Neuronal stem cell (in vitro differentiated cells): ENCODE data around the gene ZNF621.

ENCODE experiments used
- DNase-seq: peaks from one replicate; pipeline ENCODE4 v3.0.0-alpha.2; 2013; ENCODE audit warnings: low spot score
- H2AFZ ChIP-seq: one replicate; pipeline ENCODE4 v1.6.1; 2013; ENCODE audit warnings: mild to moderate bottlenecking, low read length, inconsistent platforms
- H2AK5ac ChIP-seq: 2 replicates; pipeline ENCODE4 v1.6.1; 2013; ENCODE audit warnings: low read depth, mild to moderate bottlenecking, inconsistent platforms, low read length, moderate library complexity, mixed read lengths
- H2BK120ac ChIP-seq: 2 replicates; pipeline ENCODE4 v1.6.1; 2013; ENCODE audit warnings: low read depth, mild to moderate bottlenecking, inconsistent platforms, low read length, moderate library complexity, mixed read lengths
- H2BK12ac ChIP-seq: one replicate; pipeline ENCODE4 v1.6.1; 2013; ENCODE audit warnings: low read length, inconsistent platforms
- H2BK15ac ChIP-seq: 2 replicates; pipeline ENCODE4 v1.6.1; 2013; ENCODE audit warnings: mild to moderate bottlenecking, low read length, inconsistent platforms, mixed read lengths
- H2BK5ac ChIP-seq: one replicate; pipeline ENCODE4 v1.6.1; 2013; ENCODE audit warnings: inconsistent platforms, mild to moderate bottlenecking, low read length, moderate library complexity
- H3K14ac ChIP-seq: one replicate; pipeline ENCODE4 v1.6.1; 2013; ENCODE audit warnings: low read length, inconsistent platforms
- H3K18ac ChIP-seq: 2 replicates; pipeline ENCODE4 v1.6.1; 2013; ENCODE audit warnings: low read length, inconsistent platforms
- H3K23ac ChIP-seq: 2 replicates; pipeline ENCODE4 v1.6.1; 2013; ENCODE audit warnings: low read depth, mild to moderate bottlenecking, mixed read lengths, low read length, inconsistent platforms; ENCODE audit not compliant: poor library complexity
- H3K27ac ChIP-seq: replicated peaks from 3 replicates; pipeline ENCODE4 v1.5.1; 2013; ENCODE audit warnings: low read length, inconsistent platforms
- H3K27me3 ChIP-seq, 3 experiments: 2 replicates each; pipeline ENCODE4 v1.6.1; 2013; ENCODE audit warnings: low read length in 3 of 3, mild to moderate bottlenecking in 2 of 3, inconsistent platforms in 1 of 3, low read depth in 1 of 3, mixed read lengths in 1 of 3, moderate library complexity in 1 of 3; ENCODE audit not compliant: control insufficient read depth in 3 of 3, insufficient read depth in 3 of 3
- H3K36me3 ChIP-seq, 2 donors: replicated peaks in 1 of 2; 2 replicates each; pipeline ENCODE4 v1.6.1; 2013; ENCODE audit warnings: low read length in 2 of 2; ENCODE audit not compliant: control insufficient read depth in 2 of 2, insufficient read depth in 2 of 2
- H3K4ac ChIP-seq: 2 replicates; pipeline ENCODE4 v1.6.1; 2013; ENCODE audit warnings: inconsistent platforms, mild to moderate bottlenecking, low read length, moderate library complexity
- H3K4me1 ChIP-seq, 2 donors: 1 replicate in 1 of 2; 2 replicates in 1 of 2; pipeline ENCODE4 v1.6.1; 2013; ENCODE audit warnings: low read length in 2 of 2, low read depth in 1 of 2; ENCODE audit not compliant: control insufficient read depth in 2 of 2, insufficient read depth in 1 of 2
- H3K4me2 ChIP-seq: one replicate; pipeline ENCODE4 v1.6.1; 2013; ENCODE audit warnings: mild to moderate bottlenecking, low read length, inconsistent platforms; ENCODE audit not compliant: insufficient read depth, poor library complexity, severe bottlenecking
- H3K4me3 ChIP-seq, 2 donors: 2 replicates each; pipeline ENCODE4 v1.5.1; 2013; ENCODE audit warnings: low read length in 2 of 2, mild to moderate bottlenecking in 2 of 2, inconsistent platforms in 1 of 2, moderate library complexity in 1 of 2
- H3K79me1 ChIP-seq: one replicate; pipeline ENCODE4 v1.6.1; 2013; ENCODE audit warnings: low read depth, mild to moderate bottlenecking, inconsistent platforms, low read length, moderate library complexity
- H3K9ac ChIP-seq: one replicate; pipeline ENCODE4 v1.6.1; 2013; ENCODE audit warnings: mild to moderate bottlenecking, low read depth, low read length, inconsistent platforms; ENCODE audit not compliant: poor library complexity
- H3K9me3 ChIP-seq, 2 donors: replicated peaks in 1 of 2; 2 replicates each; pipeline versions ENCODE3 to v1.6.1; 2013; ENCODE audit warnings: low read length in 2 of 2, mild to moderate bottlenecking in 2 of 2, inconsistent platforms in 1 of 2, low read depth in 1 of 2, mixed read lengths in 1 of 2, moderate library complexity in 1 of 2; ENCODE audit not compliant: control insufficient read depth in 2 of 2, insufficient read depth in 1 of 2
- H4K8ac ChIP-seq: one replicate; pipeline ENCODE4 v1.6.1; 2013; ENCODE audit warnings: low read depth, mild to moderate bottlenecking, inconsistent platforms, low read length, moderate library complexity
- H4K91ac ChIP-seq: one replicate; pipeline ENCODE4 v1.6.1; 2013; ENCODE audit warnings: low read length, low read depth, mild to moderate bottlenecking, inconsistent platforms; ENCODE audit not compliant: poor library complexity
- WGBS, 2 donors: extraction: QIAGEN DNeasy Blood & Tissue Kit; methylation state at CpG; one replicate each; pipeline ENCODE4 v1.1.7; 2013; ENCODE audit warnings: missing lambda C conversion rate in 2 of 2, mixed read lengths in 1 of 2; ENCODE audit not compliant: insufficient read length in 2 of 2, insufficient replicate concordance in 1 of 2; ENCODE audit errors: extremely low coverage in 2 of 2; 5-methylcytosine and 5-hydroxymethylcytosine counted together

ZNF621 gene

DNA sequence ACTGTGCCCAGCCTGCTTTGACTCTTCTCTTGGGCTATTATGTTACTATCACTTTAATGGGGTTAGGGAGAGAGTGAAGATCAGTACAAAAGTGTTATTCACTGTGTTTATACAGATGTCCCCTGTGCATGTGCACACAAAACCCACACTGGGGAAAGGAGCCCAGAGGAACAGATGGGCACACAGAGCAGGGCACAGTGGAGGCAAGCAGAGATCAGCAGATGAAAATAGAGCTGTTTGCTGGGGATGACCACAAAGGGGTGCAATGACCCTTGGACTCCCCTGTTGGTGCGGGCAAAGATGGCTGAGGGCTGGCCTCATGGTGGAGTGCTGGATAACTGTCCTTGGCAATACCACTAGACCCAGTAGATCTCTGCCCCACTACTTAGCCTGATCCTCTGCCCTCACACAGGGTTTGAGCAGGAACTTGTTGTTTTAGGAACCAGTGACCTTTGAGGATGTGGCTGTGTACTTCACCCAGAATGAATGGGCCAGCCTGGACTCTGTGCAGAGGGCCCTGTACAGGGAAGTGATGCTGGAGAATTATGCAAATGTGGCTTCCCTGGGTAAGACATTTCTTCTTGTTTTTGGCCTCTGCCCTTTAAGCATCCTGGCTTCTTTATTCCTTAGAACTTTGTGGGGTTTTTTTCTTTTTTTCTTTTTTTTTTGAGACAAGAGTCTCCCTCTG lies 13.6 kb upstream of the ZNF621 start:
- no peak for DNase-seq
- H2BK120ac ChIP-seq: no peak overlapping the region
- H2BK12ac ChIP-seq: no peak overlapping the region
- no peak overlapping the region for H3K4me3 ChIP-seq
- no peak overlapping the region for H3K4ac ChIP-seq
- H4K91ac ChIP-seq: no peak overlapping the region
- no peak overlapping the region for H3K18ac ChIP-seq
- no peak overlapping the region for H4K8ac ChIP-seq
- H3K23ac ChIP-seq: no peak overlapping the region
- H2AFZ ChIP-seq: no peak overlapping the region
- H3K27ac ChIP-seq: no peak overlapping the region
- no peak overlapping the region for H2BK5ac ChIP-seq
- H3K79me1 ChIP-seq: no peaks in the 10 kb centered on the region
- H3K14ac ChIP-seq: no peak overlapping the region
- peaks cover 30 to 83% of the 10 kb centered on the region in 2 donors for H3K36me3 ChIP-seq
- H3K4me1 ChIP-seq: no peaks in the 10 kb centered on the region
- no peaks in the 10 kb centered on the region for H3K27me3 ChIP-seq
- no peak overlapping the region for H3K9ac ChIP-seq
- H3K9me3 ChIP-seq: peaks cover 0 to 11% of the 10 kb centered on the region in 2 donors
- no CpG with 5 or more reads among the region's 1 CpG for WGBS, 2 donors
- H3K4me2 ChIP-seq: no peak overlapping the region
- no peak overlapping the region for H2AK5ac ChIP-seq
- H2BK15ac ChIP-seq: no peak overlapping the region

DNA sequence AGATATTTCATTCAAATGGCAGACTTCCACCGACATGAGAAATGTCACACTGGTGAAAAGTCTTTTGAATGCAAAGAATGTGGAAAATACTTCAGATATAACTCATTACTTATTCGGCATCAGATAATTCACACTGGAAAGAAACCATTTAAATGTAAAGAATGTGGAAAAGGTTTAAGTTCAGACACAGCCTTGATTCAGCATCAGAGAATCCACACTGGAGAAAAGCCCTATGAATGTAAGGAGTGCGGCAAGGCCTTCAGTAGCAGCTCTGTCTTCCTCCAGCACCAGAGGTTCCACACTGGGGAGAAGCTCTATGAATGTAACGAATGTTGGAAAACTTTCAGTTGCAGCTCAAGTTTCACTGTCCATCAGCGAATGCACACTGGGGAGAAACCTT lies 8.6 kb upstream of the ZNF621 start:
- Histone ChIP-seq H3K9ac (no peak overlapping the region), H2AK5ac (no peak overlapping the region), H3K36me3 (peaks cover 34 to 75% of the 10 kb centered on the region in 2 donors), H4K8ac (no peak overlapping the region), H2BK12ac (no peak overlapping the region), H3K27me3 (no peaks in the 10 kb centered on the region), H3K4me3 (no peak overlapping the region), H2BK120ac (no peak overlapping the region), H3K4me1 (no peaks in the 10 kb centered on the region), H3K4me2 (no peak overlapping the region), H2BK5ac (no peak overlapping the region), H3K27ac (no peak overlapping the region), H4K91ac (no peak overlapping the region), H2AFZ (no peak overlapping the region), H3K14ac (no peak overlapping the region), H2BK15ac (no peak overlapping the region), H3K18ac (no peak overlapping the region), H3K4ac (no peak overlapping the region), H3K23ac (no peak overlapping the region), H3K9me3 (peaks cover 0 to 9% of the 10 kb centered on the region in 2 donors), H3K79me1 (no peaks in the 10 kb centered on the region)
- no peak for DNase-seq
- no CpG with 5 or more reads among the region's 5 CpGs for WGBS, 2 donors

DNA sequence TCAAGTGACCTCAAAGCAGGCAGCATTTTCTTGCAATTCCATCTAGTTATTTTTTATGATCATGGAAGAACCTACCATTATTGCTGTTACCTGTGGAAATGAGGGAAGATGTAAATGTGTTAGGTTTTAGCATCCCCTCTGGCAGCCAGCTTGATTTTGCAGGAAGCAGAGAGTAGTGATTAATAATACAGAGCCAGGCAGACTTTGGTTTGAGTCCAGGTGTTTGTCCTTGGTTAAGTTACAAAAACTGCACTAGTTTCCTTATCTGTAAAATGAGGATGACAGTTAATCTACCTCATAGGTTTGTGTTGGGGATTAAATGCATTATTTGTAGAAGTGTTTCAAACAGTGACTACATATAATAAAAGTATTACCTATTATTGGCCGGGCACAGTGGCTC lies 6.7 kb upstream of the ZNF621 start:
- Histone ChIP-seq H2AFZ (no peak overlapping the region), H3K14ac (no peak overlapping the region)
- WGBS, 2 donors: no CpG with 5 or more reads among the region's 1 CpG

DNA sequence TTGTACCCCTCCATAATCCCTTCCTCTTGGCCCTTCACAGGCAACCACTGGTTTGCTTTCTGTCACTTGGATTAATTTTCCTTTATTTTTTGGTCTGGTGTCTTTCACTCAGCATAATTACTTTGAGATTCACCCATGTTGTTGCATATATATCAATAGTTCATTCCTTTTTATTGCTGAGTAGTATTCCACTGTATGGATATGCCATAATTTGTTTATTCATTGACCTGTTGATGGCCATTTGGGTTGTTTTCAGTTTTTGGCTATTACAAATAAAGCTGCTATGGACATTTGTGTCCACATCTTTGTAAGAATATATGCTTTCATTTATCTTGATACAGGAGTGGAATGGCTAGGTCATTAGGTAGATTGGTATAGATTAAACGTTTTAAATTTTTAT lies 5.9 kb upstream of the ZNF621 start:
- no peak overlapping the region for H4K8ac ChIP-seq
- peaks cover 0 to 9% of the 10 kb centered on the region in 2 donors for H3K9me3 ChIP-seq
- no peak overlapping the region for H2AFZ ChIP-seq
- H3K9ac ChIP-seq: no peak overlapping the region
- no peak overlapping the region for H3K18ac ChIP-seq
- H3K4me1 ChIP-seq: no peaks in the 10 kb centered on the region
- H3K27me3 ChIP-seq: no peaks in the 10 kb centered on the region
- no peak overlapping the region for H2BK5ac ChIP-seq
- no peak overlapping the region for H2BK15ac ChIP-seq
- no peak overlapping the region for H3K23ac ChIP-seq
- H3K36me3 ChIP-seq: peaks cover 24 to 53% of the 10 kb centered on the region in 2 donors
- H3K79me1 ChIP-seq: no peaks in the 10 kb centered on the region
- no peak overlapping the region for H2BK12ac ChIP-seq
- no peak overlapping the region for H4K91ac ChIP-seq
- H3K4ac ChIP-seq: no peak overlapping the region
- no peak overlapping the region for H3K4me2 ChIP-seq
- H3K27ac ChIP-seq: no peak overlapping the region
- H2BK120ac ChIP-seq: no peak overlapping the region
- WGBS, 2 donors: 100% methylated on average over 1 of the region's 1 CpG; no CpG with 5 or more reads in 1 of the 2 donors
- H3K4me3 ChIP-seq: no peak overlapping the region
- no peak overlapping the region for H2AK5ac ChIP-seq
- H3K14ac ChIP-seq: no peak overlapping the region
- no peak for DNase-seq

More for the DNA sequence above, 6.7 kb upstream of the ZNF621 start:
- no peak overlapping the region for H2BK120ac ChIP-seq
- no peak overlapping the region for H4K8ac ChIP-seq
- H3K36me3 ChIP-seq: peaks cover 24 to 58% of the 10 kb centered on the region in 2 donors
- H2AK5ac ChIP-seq: no peak overlapping the region
- H3K79me1 ChIP-seq: no peaks in the 10 kb centered on the region
- H3K18ac ChIP-seq: no peak overlapping the region
- H2BK15ac ChIP-seq: no peak overlapping the region
- H3K23ac ChIP-seq: no peak overlapping the region
- no peak overlapping the region for H3K4ac ChIP-seq
- no peak overlapping the region for H2BK12ac ChIP-seq
- H3K9me3 ChIP-seq: peaks cover 0 to 9% of the 10 kb centered on the region in 2 donors
- no peak overlapping the region for H3K4me2 ChIP-seq
- H3K27ac ChIP-seq: no peak overlapping the region
- H2BK5ac ChIP-seq: no peak overlapping the region
- no peak overlapping the region for H3K9ac ChIP-seq
- DNase-seq: no peak
- no peaks in the 10 kb centered on the region for H3K4me1 ChIP-seq
- H3K4me3 ChIP-seq: no peak overlapping the region
- no peak overlapping the region for H4K91ac ChIP-seq
- H3K27me3 ChIP-seq: no peaks in the 10 kb centered on the region
